Measurements from ENCODE around the gene TWIST1. TPM values are rescaled to one million over a fixed set of nuclear protein-coding genes. Genes with fewer than 3 reads are reported as not detected.

The TWIST1 gene
- total RNA-seq, 4 donors from 2014 or later = 4.0 to 12.7 (median 10.5) TPM

DNA sequence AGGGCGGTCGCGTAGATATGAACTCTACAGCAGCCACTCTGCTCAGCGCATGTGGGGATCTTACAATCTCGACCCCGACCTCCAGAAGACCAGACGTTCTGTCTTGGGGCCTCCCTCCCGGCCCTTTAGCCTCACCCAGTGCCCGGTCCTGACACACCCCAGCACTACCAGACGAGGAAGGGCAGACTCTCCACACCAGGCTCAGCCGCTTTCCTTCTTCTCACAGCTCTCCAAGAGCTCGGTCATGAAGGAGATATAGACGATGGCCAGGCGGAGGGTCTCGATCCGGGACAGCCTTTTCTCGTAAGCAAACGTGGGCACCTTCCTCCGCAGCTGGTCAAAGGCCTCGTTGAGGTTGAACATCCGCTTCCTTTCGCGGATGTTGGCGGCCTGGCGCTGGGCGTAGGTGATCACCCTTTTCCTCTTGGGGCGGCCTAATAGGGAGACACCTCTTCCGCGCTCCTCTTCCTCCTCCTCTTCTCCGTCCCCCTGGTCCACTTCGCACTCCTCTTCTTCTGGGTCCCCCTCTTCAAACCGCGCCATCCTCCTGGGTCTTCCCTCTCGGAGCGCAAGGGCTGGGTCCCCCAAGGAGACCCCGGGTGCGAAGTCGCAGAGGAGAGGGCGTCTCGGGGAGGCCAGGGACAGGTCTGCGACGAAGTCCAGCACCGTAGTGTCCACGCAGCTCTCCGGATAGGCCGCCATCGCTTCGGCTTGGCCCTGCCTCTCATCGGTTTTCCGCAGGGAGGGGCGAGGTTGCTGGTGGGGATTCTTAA is 27.4 kb upstream of the TWIST1 start, which contains the start of gene FERD3L:
Gene FERD3L (minus strand): TSS at position 761 of the 773 bp plus-strand sequence. CDS start 59 bp downstream, at position 702.
- TF ChIP-seq EP300 (IDR thresholded peaks at IDR 0.05) = no peak
- TF ChIP-seq POLR2AphosphoS5 (IDR thresholded peaks at IDR 0.05) = no peak
- TF ChIP-seq, protein P1, sequence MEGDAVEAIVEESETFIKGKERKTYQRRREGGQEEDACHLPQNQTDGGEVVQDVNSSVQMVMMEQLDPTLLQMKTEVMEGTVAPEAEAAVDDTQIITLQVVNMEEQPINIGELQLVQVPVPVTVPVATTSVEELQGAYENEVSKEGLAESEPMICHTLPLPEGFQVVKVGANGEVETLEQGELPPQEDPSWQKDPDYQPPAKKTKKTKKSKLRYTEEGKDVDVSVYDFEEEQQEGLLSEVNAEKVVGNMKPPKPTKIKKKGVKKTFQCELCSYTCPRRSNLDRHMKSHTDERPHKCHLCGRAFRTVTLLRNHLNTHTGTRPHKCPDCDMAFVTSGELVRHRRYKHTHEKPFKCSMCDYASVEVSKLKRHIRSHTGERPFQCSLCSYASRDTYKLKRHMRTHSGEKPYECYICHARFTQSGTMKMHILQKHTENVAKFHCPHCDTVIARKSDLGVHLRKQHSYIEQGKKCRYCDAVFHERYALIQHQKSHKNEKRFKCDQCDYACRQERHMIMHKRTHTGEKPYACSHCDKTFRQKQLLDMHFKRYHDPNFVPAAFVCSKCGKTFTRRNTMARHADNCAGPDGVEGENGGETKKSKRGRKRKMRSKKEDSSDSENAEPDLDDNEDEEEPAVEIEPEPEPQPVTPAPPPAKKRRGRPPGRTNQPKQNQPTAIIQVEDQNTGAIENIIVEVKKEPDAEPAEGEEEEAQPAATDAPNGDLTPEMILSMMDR (IDR thresholded peaks at IDR 0.05) = no peak
- TF ChIP-seq POLR2A (IDR thresholded peaks at IDR 0.05) = no peak
- Histone ChIP-seq H3K36me3 (no peaks in the 10 kb centered on the region), H3K4me3 (peak within 1 kb of the TSS; percentile 30), H3K4me1 (peaks cover 10% of the 10 kb centered on the region), H3K27me3 (peaks cover 64% of the 10 kb centered on the region), H3K9me3 (no peaks in the 10 kb centered on the region), H3K27ac (no peak within 1 kb of the TSS)
- DNase-seq (ENCODE audit: low spot score in 2 of 2) = no peak
- 14% methylated on average over 48 of the region's 51 CpGs for WGBS

DNA sequence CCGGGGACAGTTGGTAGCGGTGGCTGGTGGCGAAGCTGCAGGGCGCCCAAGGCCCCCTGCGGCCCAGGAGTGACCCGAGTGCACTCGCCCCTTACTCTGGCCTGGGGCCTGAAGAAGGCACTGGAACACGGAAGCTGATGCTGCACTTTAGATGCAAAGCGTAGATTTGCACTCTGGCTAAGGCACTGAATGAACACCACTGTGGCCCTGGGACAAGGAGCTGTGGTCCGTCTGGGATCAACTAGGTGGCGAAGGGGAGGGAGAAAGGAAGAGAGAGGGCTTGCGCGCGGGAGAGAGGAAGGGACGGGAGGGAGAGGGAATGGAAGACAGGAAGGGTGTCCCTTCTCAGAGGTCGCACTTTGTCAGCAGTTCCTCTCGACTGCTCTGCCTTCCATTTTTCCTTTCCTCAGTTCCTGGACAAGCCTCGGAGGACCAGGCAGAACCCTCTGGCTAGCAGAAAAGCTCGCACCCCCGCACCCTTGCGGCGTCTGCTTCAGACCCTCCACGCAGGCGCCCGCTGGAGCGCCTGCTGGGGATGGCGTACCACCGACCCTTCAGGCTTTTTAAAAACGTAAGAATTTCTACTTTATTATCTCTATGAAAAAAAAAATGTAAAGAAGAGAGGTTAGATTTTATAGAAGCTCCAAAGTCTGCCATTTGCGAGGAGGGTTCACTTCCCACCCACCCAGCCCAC is 26.6 kb upstream of the TWIST1 start:
- peaks cover 68% of the 10 kb centered on the region for H3K27me3 ChIP-seq
- peak overlapping the region; percentile 30 for H3K4me3 ChIP-seq
- no peak for DNase-seq (ENCODE audit: low spot score in 2 of 2)
- no peaks in the 10 kb centered on the region for H3K36me3 ChIP-seq
- H3K9me3 ChIP-seq = no peaks in the 10 kb centered on the region
- TF ChIP-seq POLR2A (IDR thresholded peaks at IDR 0.05) = no peak
- TF ChIP-seq, protein P1 (IDR thresholded peaks at IDR 0.05) = no peak
- WGBS = 14% methylated on average over 25 of the region's 30 CpGs
- H3K27ac ChIP-seq = no peak overlapping the region
- peaks cover 10% of the 10 kb centered on the region for H3K4me1 ChIP-seq

DNA sequence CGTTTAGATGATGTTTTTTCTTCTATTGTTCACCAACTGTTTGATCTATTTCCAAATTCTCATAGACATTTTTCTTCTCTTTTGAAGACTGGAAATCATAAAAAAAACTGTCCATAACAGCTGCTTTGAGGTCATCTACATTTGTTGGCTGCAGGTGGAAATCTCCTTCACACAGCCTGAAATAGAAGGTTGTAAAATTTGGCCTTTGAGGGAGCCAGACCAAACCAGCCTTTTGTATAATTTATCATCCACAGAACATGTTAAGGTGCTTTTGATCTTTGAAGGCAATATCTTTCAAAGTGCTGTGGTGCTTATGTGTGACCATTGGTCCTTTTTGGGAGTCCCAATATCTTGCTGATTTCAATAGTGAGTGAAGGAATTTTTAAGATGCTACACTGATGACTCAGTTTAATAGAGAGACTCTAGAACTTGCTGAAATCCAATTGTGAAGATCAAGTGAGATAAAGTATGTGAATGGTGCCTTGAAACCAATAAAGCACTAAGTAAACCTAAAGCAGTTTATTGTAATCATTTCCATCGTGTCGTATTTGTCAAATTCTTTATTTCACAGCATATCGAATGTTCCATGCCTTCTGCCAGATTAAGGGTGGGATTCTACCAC is 22.4 kb upstream of the TWIST1 start:
- TF ChIP-seq POLR2AphosphoS5 (IDR thresholded peaks at IDR 0.05) (no peak), POLR2A (IDR thresholded peaks at IDR 0.05) (no peak), EP300 (IDR thresholded peaks at IDR 0.05) (no peak)
- TF ChIP-seq, protein P1 (IDR thresholded peaks at IDR 0.05) = no peak
- WGBS = 75% methylated on average over 4 of the region's 4 CpGs
- peaks cover 7% of the 10 kb centered on the region for H3K4me1 ChIP-seq
- no peaks in the 10 kb centered on the region for H3K9me3 ChIP-seq
- peaks cover 35% of the 10 kb centered on the region for H3K27me3 ChIP-seq
- H3K36me3 ChIP-seq = no peaks in the 10 kb centered on the region
- DNase-seq (ENCODE audit: low spot score in 2 of 2) = no peak
- no peak overlapping the region for H3K4me3 ChIP-seq
- H3K27ac ChIP-seq = no peak overlapping the region

DNA sequence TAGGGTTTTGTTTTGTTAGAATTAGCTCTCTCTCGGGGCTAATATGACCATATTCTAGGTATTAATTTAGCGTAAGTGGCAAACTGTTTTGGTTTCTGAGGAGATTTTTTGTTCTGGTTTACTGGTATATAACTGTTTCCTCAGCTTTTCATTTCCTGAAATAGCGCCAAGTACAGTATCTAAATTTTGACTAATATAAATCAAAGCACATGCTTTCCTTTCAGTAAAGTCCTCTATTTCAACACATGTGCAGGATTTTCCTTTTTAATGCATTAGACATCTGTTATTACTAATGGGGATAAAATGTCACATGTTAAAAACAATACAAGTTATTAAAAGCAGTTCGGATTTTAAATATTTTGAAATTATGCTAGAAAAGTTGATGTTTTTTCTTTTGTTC is 16.4 kb upstream of the TWIST1 start:
- TF ChIP-seq EP300 (IDR thresholded peaks at IDR 0.05) (no peak), POLR2AphosphoS5 (IDR thresholded peaks at IDR 0.05) (no peak), POLR2A (IDR thresholded peaks at IDR 0.05) (no peak)
- TF ChIP-seq, protein P1 (IDR thresholded peaks at IDR 0.05) = no peak
- no peaks in the 10 kb centered on the region for H3K9me3 ChIP-seq
- no peak for DNase-seq (ENCODE audit: low spot score in 2 of 2)
- no peak overlapping the region for H3K27ac ChIP-seq
- H3K36me3 ChIP-seq = no peaks in the 10 kb centered on the region
- WGBS = 53% methylated on average over 4 of the region's 4 CpGs
- H3K4me1 ChIP-seq = no peaks in the 10 kb centered on the region
- H3K4me3 ChIP-seq = no peak overlapping the region
- peaks cover 9% of the 10 kb centered on the region for H3K27me3 ChIP-seq

DNA sequence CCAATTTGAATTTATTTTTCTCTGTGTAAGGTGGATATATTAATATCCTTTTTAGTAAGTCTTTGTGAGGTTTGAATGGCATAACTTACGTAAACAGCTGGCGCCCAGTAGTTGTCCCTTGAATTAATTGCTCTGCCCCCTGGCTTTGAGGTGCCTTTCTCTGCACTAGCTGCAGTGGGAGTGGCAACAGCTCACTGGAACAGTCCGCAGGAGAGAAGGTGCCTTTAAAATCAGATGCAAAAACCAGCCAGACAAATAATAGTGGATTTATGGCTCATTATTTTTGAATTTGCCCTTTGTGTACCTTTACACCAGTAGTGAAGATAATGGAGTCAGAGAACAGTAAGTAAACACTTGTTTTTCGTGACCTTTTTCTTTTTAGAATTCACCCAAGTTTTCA is 16.0 kb upstream of the TWIST1 start:
- TF ChIP-seq POLR2A (IDR thresholded peaks at IDR 0.05) = no peak
- no peak for TF ChIP-seq POLR2AphosphoS5 (IDR thresholded peaks at IDR 0.05)
- TF ChIP-seq EP300 (IDR thresholded peaks at IDR 0.05) = no peak
- TF ChIP-seq, protein P1 (IDR thresholded peaks at IDR 0.05) = no peak
- 69% methylated on average over 4 of the region's 4 CpGs for WGBS
- H3K27me3 ChIP-seq = peaks cover 9% of the 10 kb centered on the region
- no peaks in the 10 kb centered on the region for H3K4me1 ChIP-seq
- no peaks in the 10 kb centered on the region for H3K36me3 ChIP-seq
- no peaks in the 10 kb centered on the region for H3K9me3 ChIP-seq
- no peak overlapping the region for H3K4me3 ChIP-seq
- no peak overlapping the region for H3K27ac ChIP-seq
- DNase-seq (ENCODE audit: low spot score in 2 of 2) = no peak
